ENCODE data around the gene NKIRAS2.

NKIRAS2 gene

GRCh38 chr17:41973408-41973811 lies 46.5 kb upstream of the NKIRAS2 start:
- DNase-seq, result no peak
- Histone ChIP-seq H3K27ac (ENCODE audit: low read depth, low read length) (no peak overlapping the region), H3K4me2 (ENCODE audit: low read length) (no peak overlapping the region), H4K12ac (ENCODE audit: low read depth, low read length) (no peak overlapping the region), H2BK120ac (ENCODE audit: insufficient read depth, low read length, poor library complexity) (no peak overlapping the region), H2AK5ac (ENCODE audit: low read length) (no peak overlapping the region), H3K4ac (ENCODE audit: low read depth, low read length) (no peak overlapping the region), H4K91ac (ENCODE audit: low read depth, low read length) (no peak overlapping the region), H3K36me3 (ENCODE audit: control insufficient read depth in 1 of 2, insufficient read depth in 2 of 2, low read length in 2 of 2) (peaks cover 66 to 80% of the 10 kb centered on the region in 2 experiments), H3K4me3 (ENCODE audit: low read depth, low read length) (no peak overlapping the region), H2BK5ac (ENCODE audit: low read depth, low read length, poor library complexity) (no peak overlapping the region), H3K4me1 (ENCODE audit: control insufficient read depth in 1 of 2, insufficient read depth in 2 of 2, low read length in 2 of 2) (peaks cover 0 to 4% of the 10 kb centered on the region in 2 experiments), H2AFZ (ENCODE audit: insufficient read depth, low read length, poor library complexity) (no peak overlapping the region), H3K27me3 (ENCODE audit: insufficient read depth, low read length) (no peaks in the 10 kb centered on the region), H4K8ac (ENCODE audit: low read depth, low read length) (no peak overlapping the region), H3K18ac (ENCODE audit: low read length) (no peak overlapping the region), H3K23ac (ENCODE audit: low read length) (no peak overlapping the region), H3K14ac (ENCODE audit: low read length) (no peak overlapping the region), H2BK12ac (ENCODE audit: low read length) (no peak overlapping the region), H3K79me1 (ENCODE audit: low read length) (no peaks in the 10 kb centered on the region), H3K79me2 (ENCODE audit: control insufficient read depth, insufficient read depth, low read length, poor library complexity) (no peaks in the 10 kb centered on the region), H3K9ac (ENCODE audit: low read length) (no peak overlapping the region), H3K9me3 (ENCODE audit: insufficient read depth, low read depth, low read length) (no peaks in the 10 kb centered on the region)
- no CpG with 5 or more reads among the region's 19 CpGs for WGBS (ENCODE audit: extremely low coverage, insufficient coverage, insufficient read length)

DNA sequence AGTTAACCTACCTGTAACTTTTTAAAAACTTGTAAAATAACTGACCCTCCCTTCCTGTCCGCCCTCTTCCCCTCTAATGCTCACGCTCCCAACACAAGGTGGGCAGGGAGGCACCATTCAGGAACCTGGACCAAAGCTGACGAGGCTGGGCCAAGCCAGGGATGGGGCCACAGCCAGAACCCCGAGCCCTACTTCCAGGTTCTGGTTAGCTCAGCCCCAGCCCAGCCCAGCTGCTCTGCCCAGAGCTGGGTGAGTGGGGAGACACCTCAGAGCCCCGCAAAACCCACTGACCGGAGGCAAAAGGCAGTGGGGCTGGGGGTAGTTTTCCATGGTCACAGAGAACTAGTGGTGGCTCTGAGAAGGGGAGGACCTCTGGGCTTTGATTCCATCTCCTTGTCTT lies 45.9 kb upstream of the NKIRAS2 start:
- DNase-seq, result no peak
- Histone ChIP-seq H3K9ac (ENCODE audit: low read length) (no peak overlapping the region), H3K14ac (ENCODE audit: low read length) (no peak overlapping the region), H3K18ac (ENCODE audit: low read length) (no peak overlapping the region), H3K36me3 (ENCODE audit: control insufficient read depth in 1 of 2, insufficient read depth in 2 of 2, low read length in 2 of 2) (peaks cover 64 to 76% of the 10 kb centered on the region in 2 experiments), H3K4me3 (ENCODE audit: low read depth, low read length) (no peak overlapping the region), H2AK5ac (ENCODE audit: low read length) (no peak overlapping the region), H3K4me2 (ENCODE audit: low read length) (no peak overlapping the region), H3K4me1 (ENCODE audit: control insufficient read depth in 1 of 2, insufficient read depth in 2 of 2, low read length in 2 of 2) (peaks cover 0 to 4% of the 10 kb centered on the region in 2 experiments), H2BK12ac (ENCODE audit: low read length) (no peak overlapping the region), H4K8ac (ENCODE audit: low read depth, low read length) (no peak overlapping the region), H2AFZ (ENCODE audit: insufficient read depth, low read length, poor library complexity) (no peak overlapping the region), H3K27ac (ENCODE audit: low read depth, low read length) (no peak overlapping the region), H4K12ac (ENCODE audit: low read depth, low read length) (no peak overlapping the region), H3K9me3 (ENCODE audit: insufficient read depth, low read depth, low read length) (no peaks in the 10 kb centered on the region), H3K23ac (ENCODE audit: low read length) (no peak overlapping the region), H3K79me1 (ENCODE audit: low read length) (no peaks in the 10 kb centered on the region), H2BK120ac (ENCODE audit: insufficient read depth, low read length, poor library complexity) (no peak overlapping the region), H2BK5ac (ENCODE audit: low read depth, low read length, poor library complexity) (no peak overlapping the region), H3K27me3 (ENCODE audit: insufficient read depth, low read length) (no peaks in the 10 kb centered on the region), H3K4ac (ENCODE audit: low read depth, low read length) (no peak overlapping the region), H3K79me2 (ENCODE audit: control insufficient read depth, insufficient read depth, low read length, poor library complexity) (no peaks in the 10 kb centered on the region), H4K91ac (ENCODE audit: low read depth, low read length) (no peak overlapping the region)
- WGBS (ENCODE audit: extremely low coverage, insufficient coverage, insufficient read length), result no CpG with 5 or more reads among the region's 6 CpGs

DNA sequence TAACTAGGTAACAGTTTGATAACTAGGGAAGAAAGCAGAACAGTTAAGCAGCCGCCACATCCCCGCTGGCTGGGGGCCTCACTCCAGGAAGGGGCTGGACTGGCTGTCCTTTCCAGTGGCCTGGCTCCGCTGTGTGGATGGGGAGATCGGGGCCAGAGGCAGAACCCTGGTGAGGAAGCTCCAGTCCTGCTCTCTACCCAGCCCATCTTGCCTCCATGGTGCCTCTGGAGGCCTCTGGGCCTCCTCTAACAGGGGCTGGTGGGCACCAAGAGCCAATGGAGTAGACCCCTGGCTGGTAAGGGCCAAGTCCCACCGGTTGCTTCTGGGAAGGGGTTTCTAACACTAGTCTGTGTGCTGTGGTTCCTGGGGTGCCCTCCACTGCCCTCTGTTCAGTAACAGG lies 45.2 kb upstream of the NKIRAS2 start:
- peaks cover 64 to 76% of the 10 kb centered on the region in 2 experiments for H3K36me3 ChIP-seq (ENCODE audit: control insufficient read depth in 1 of 2, insufficient read depth in 2 of 2, low read length in 2 of 2)
- no peak overlapping the region for H3K23ac ChIP-seq (ENCODE audit: low read length)
- WGBS (ENCODE audit: extremely low coverage, insufficient coverage, insufficient read length), result no CpG with 5 or more reads among the region's 5 CpGs
- no peaks in the 10 kb centered on the region for H3K79me1 ChIP-seq (ENCODE audit: low read length)
- H3K4me3 ChIP-seq (ENCODE audit: low read depth, low read length), result no peak overlapping the region
- H4K8ac ChIP-seq (ENCODE audit: low read depth, low read length), result no peak overlapping the region
- no peaks in the 10 kb centered on the region for H3K9me3 ChIP-seq (ENCODE audit: insufficient read depth, low read depth, low read length)
- no peak overlapping the region for H3K4ac ChIP-seq (ENCODE audit: low read depth, low read length)
- H3K27ac ChIP-seq (ENCODE audit: low read depth, low read length), result no peak overlapping the region
- H2BK5ac ChIP-seq (ENCODE audit: low read depth, low read length, poor library complexity), result no peak overlapping the region
- no peak overlapping the region for H4K91ac ChIP-seq (ENCODE audit: low read depth, low read length)
- no peak overlapping the region for H3K14ac ChIP-seq (ENCODE audit: low read length)
- H3K4me1 ChIP-seq (ENCODE audit: control insufficient read depth in 1 of 2, insufficient read depth in 2 of 2, low read length in 2 of 2), result peaks cover 0 to 4% of the 10 kb centered on the region in 2 experiments
- no peak overlapping the region for H2AK5ac ChIP-seq (ENCODE audit: low read length)
- H3K79me2 ChIP-seq (ENCODE audit: control insufficient read depth, insufficient read depth, low read length, poor library complexity), result no peaks in the 10 kb centered on the region
- H3K18ac ChIP-seq (ENCODE audit: low read length), result no peak overlapping the region
- H2AFZ ChIP-seq (ENCODE audit: insufficient read depth, low read length, poor library complexity), result no peak overlapping the region
- no peak overlapping the region for H2BK120ac ChIP-seq (ENCODE audit: insufficient read depth, low read length, poor library complexity)
- no peak overlapping the region for H2BK12ac ChIP-seq (ENCODE audit: low read length)
- H3K9ac ChIP-seq (ENCODE audit: low read length), result no peak overlapping the region
- no peak overlapping the region for H3K4me2 ChIP-seq (ENCODE audit: low read length)
- DNase-seq, result no peak
- H3K27me3 ChIP-seq (ENCODE audit: insufficient read depth, low read length), result no peaks in the 10 kb centered on the region
- H4K12ac ChIP-seq (ENCODE audit: low read depth, low read length), result no peak overlapping the region

DNA sequence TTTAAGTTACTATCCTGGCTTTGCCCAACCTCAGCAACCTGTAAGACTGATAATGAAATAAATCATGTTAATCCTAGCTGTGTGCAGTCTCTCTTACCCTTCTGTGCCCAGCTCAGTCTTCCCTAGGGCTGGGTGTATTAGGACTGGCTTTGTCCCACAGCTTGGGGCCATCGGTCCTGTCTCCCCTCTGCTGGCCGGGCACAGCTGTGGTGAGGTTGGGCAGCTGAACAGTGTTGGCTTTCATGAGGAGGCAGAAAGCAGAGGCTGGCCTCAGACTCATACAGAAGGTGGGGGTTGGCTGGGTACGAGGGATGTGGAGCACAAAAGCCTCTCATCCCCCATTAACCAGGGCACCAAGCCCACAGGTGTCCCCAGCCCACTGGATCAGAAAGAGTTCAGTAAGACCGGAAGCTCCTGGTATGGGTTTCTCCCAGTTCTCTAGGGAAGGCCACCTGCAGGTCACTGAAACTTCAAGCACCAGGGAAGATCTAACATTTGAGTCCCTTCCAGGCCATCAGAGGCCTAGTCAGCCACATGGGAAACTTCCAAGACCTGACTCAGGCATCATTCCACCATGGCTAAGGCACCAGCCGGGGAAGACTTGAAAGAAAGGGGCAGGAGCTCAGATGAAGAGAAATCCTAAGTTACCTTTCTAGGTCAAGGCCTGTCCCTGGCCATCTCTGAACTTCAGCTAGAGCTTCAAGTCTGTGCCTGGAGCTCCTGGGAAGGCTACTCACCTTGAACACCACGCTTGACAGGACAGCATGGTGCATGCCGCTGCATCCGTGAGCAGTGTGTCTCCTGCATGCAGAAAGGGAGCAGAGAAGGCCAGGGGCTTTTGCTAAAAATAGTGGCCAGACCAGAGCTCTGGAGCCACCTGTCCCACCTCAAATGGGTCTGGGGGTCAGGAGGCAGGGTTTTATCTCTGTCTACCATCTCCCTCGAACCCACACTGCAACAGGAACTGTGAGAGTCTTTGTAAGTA lies 44.5 kb upstream of the NKIRAS2 start:
- Histone ChIP-seq H4K12ac (ENCODE audit: low read depth, low read length) (no peak overlapping the region), H3K14ac (ENCODE audit: low read length) (no peak overlapping the region), H2AFZ (ENCODE audit: insufficient read depth, low read length, poor library complexity) (no peak overlapping the region), H3K4ac (ENCODE audit: low read depth, low read length) (no peak overlapping the region), H3K9me3 (ENCODE audit: insufficient read depth, low read depth, low read length) (no peaks in the 10 kb centered on the region), H4K91ac (ENCODE audit: low read depth, low read length) (no peak overlapping the region), H3K4me3 (ENCODE audit: low read depth, low read length) (no peak overlapping the region), H2BK12ac (ENCODE audit: low read length) (no peak overlapping the region), H3K9ac (ENCODE audit: low read length) (no peak overlapping the region), H2BK120ac (ENCODE audit: insufficient read depth, low read length, poor library complexity) (no peak overlapping the region), H3K27ac (ENCODE audit: low read depth, low read length) (no peak overlapping the region), H4K8ac (ENCODE audit: low read depth, low read length) (no peak overlapping the region), H3K36me3 (ENCODE audit: control insufficient read depth in 1 of 2, insufficient read depth in 2 of 2, low read length in 2 of 2) (peaks cover 68 to 80% of the 10 kb centered on the region in 2 experiments), H3K4me2 (ENCODE audit: low read length) (no peak overlapping the region), H3K23ac (ENCODE audit: low read length) (no peak overlapping the region), H3K79me1 (ENCODE audit: low read length) (no peaks in the 10 kb centered on the region), H2AK5ac (ENCODE audit: low read length) (no peak overlapping the region), H3K4me1 (ENCODE audit: control insufficient read depth in 1 of 2, insufficient read depth in 2 of 2, low read length in 2 of 2) (peaks cover 0 to 4% of the 10 kb centered on the region in 2 experiments), H3K18ac (ENCODE audit: low read length) (no peak overlapping the region), H2BK5ac (ENCODE audit: low read depth, low read length, poor library complexity) (no peak overlapping the region), H3K79me2 (ENCODE audit: control insufficient read depth, insufficient read depth, low read length, poor library complexity) (no peaks in the 10 kb centered on the region), H3K27me3 (ENCODE audit: insufficient read depth, low read length) (no peaks in the 10 kb centered on the region)
- WGBS (ENCODE audit: extremely low coverage, insufficient coverage, insufficient read length), result no CpG with 5 or more reads among the region's 9 CpGs
- DNase-seq, result no peak
